Fibroblast of lung (primary cell): ENCODE measurements around the gene CARD19. TPM values are rescaled to one million over a fixed set of nuclear protein-coding genes. Genes with fewer than 3 reads are reported as not detected.

Source experiments
- DNase-seq, 2 donors: peaks; one replicate each; pipeline versions ENCODE4 v3.0.0 to v3.0.0-alpha.2; 2010; ENCODE audit warnings: low read depth in 2 of 2
- H2AFZ ChIP-seq: 2 replicates; pipeline ENCODE4 v1.5.1; 2012; ENCODE audit warnings: low read length, control low read depth, inconsistent platforms
- H3K27ac ChIP-seq: 2 replicates; pipeline ENCODE4 v1.5.1; 2011; ENCODE audit warnings: low read length, control low read depth; ENCODE audit not compliant: insufficient read depth
- H3K27me3 ChIP-seq: 2 replicates; pipeline ENCODE4 v1.5.1; 2011; ENCODE audit warnings: mild to moderate bottlenecking, low read length; ENCODE audit not compliant: control insufficient read depth, insufficient read depth
- H3K36me3 ChIP-seq: 2 replicates; pipeline ENCODE4 v1.5.1; 2011; ENCODE audit warnings: low read length; ENCODE audit not compliant: control insufficient read depth, insufficient read depth
- H3K4me1 ChIP-seq: 2 replicates; pipeline ENCODE4 v1.5.1; 2011; ENCODE audit warnings: low read length; ENCODE audit not compliant: control insufficient read depth, insufficient read depth; ENCODE audit errors: extremely low read depth
- H3K4me2 ChIP-seq: 2 replicates; pipeline ENCODE4 v1.5.1; 2011; ENCODE audit warnings: low read length, control low read depth; ENCODE audit not compliant: insufficient read depth; ENCODE audit errors: extremely low read depth
- H3K4me3 ChIP-seq, 4 experiments: fragments of 200-600 bp in 1 of 4; sonication (generic) in 1 of 4; replicated peaks in 1 of 4; 2 replicates each; pipeline ENCODE4 v1.5.1; 2011 to 2016; ENCODE audit warnings: low read length in 4 of 4, low read depth in 3 of 4, mild to moderate bottlenecking in 3 of 4, control low read depth in 2 of 4, inconsistent platforms in 1 of 4, mixed read lengths in 1 of 4; ENCODE audit not compliant: insufficient read depth in 1 of 4; ENCODE audit errors: control extremely low read depth in 1 of 4
- H3K79me2 ChIP-seq: 2 replicates; pipeline ENCODE4 v1.5.1; 2012; ENCODE audit warnings: mild to moderate bottlenecking, low read length, inconsistent platforms; ENCODE audit not compliant: control insufficient read depth, insufficient read depth
- H3K9ac ChIP-seq: 2 replicates; pipeline ENCODE4 v1.5.1; 2011; ENCODE audit warnings: mild to moderate bottlenecking, low read length, control low read depth; ENCODE audit not compliant: insufficient read depth
- H3K9me3 ChIP-seq: 2 replicates; pipeline ENCODE4 v1.5.1; 2012; ENCODE audit warnings: low read depth, low read length; ENCODE audit not compliant: control insufficient read depth, insufficient read depth
- H4K20me1 ChIP-seq: 2 replicates; pipeline ENCODE4 v1.5.1; 2011; ENCODE audit warnings: low read length; ENCODE audit not compliant: control insufficient read depth, insufficient read depth; ENCODE audit errors: extremely low read depth
- EZH2 ChIP-seq: IDR thresholded peaks from 2 replicates; pipeline ENCODE4 v1.5.1; 2012; ENCODE audit warnings: low read length, control low read depth, mild to moderate bottlenecking; ENCODE audit errors: missing control alignments
- polyA plus RNA-seq, 2 donors: library from polyadenylated mRNA; depleted of rRNA in 1 of 2; stranded (reverse) in 1 of 2; unstranded in 1 of 2; fragments of >200 nt; gene quantifications; 2 replicates each; pipeline ENCODE4 v1.2.1, GENCODE V29; 2011 to 2012; ENCODE audit warnings: missing spikeins in 1 of 2
- total RNA-seq: library from RNA; depleted of rRNA; stranded (reverse); fragments of >200 nt; gene quantifications from 2 replicates; pipeline ENCODE4 v1.2.1, GENCODE V29; 2014
- TF ChIP-seq, protein P1 (sequence below), 2 donors: IDR thresholded peaks in 1 of 2; conservative IDR thresholded peaks in 1 of 2; 1 replicate in 1 of 2; 2 replicates in 1 of 2; pipeline ENCODE4 v1.5.1; 2011 to 2012; ENCODE audit warnings: low read length in 2 of 2, control low read depth in 1 of 2, inconsistent platforms in 1 of 2, low read depth in 1 of 2, mild to moderate bottlenecking in 1 of 2

The CARD19 gene
- total and polyA plus RNA-seq, 2 donors (not counting 1 experiment from before 2014, with no cell fraction given) = 30.2 to 91.0 TPM

DNA sequence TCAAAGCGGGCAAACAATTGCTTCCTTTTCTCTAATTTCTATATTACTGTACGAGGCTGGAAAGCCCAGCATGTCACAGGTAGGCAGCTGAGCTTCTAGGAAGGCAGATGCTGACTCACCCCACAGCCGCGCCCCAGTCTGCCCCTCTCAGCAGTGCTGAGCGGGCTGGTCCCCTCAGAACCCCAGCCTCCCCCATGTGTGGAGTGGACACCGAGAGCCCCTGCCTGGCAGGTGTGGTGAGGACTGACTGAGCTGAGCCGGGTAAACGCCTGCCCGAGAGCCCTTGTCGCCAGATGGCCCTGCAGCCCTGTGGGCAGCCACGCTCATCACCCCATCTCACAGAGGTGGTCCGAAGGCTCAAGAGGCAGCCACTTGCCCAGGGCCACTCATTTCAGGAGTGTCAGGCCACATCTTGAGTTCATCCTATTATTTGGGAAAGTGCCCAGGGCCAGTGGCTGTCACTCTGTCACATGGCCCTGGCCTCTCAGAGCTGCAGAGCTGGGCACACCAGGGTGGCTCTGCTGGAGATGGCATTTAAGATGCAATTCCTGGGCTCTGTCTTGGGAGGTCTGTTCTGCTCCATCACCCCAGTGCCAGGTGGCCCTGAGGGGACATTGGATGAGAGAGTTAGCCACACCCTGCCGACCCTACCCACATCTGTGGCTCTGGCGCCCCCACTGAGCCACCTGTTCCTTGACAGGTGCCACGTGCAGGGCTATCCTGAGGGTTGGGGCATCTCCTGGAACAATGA lies 12.4 kb downstream of the CARD19 start:
- Histone ChIP-seq H3K27ac (no peak overlapping the region), H2AFZ (no peak overlapping the region), H3K9me3 (no peaks in the 10 kb centered on the region), H3K9ac (no peak overlapping the region), H3K36me3 (peaks cover 16% of the 10 kb centered on the region), H3K4me2 (no peak overlapping the region), H3K4me1 (no peaks in the 10 kb centered on the region), H3K79me2 (peaks cover 32% of the 10 kb centered on the region), H3K4me3 (no peak overlapping the region), H4K20me1 (no peaks in the 10 kb centered on the region), H3K27me3 (no peaks in the 10 kb centered on the region)
- TF ChIP-seq EZH2 = no peak
- TF ChIP-seq, protein P1, sequence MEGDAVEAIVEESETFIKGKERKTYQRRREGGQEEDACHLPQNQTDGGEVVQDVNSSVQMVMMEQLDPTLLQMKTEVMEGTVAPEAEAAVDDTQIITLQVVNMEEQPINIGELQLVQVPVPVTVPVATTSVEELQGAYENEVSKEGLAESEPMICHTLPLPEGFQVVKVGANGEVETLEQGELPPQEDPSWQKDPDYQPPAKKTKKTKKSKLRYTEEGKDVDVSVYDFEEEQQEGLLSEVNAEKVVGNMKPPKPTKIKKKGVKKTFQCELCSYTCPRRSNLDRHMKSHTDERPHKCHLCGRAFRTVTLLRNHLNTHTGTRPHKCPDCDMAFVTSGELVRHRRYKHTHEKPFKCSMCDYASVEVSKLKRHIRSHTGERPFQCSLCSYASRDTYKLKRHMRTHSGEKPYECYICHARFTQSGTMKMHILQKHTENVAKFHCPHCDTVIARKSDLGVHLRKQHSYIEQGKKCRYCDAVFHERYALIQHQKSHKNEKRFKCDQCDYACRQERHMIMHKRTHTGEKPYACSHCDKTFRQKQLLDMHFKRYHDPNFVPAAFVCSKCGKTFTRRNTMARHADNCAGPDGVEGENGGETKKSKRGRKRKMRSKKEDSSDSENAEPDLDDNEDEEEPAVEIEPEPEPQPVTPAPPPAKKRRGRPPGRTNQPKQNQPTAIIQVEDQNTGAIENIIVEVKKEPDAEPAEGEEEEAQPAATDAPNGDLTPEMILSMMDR (conservative IDR thresholded peaks at IDR 0.05 in 1 of 2, IDR thresholded peaks at IDR 0.05 in 1 of 2; ENCODE audit: low read depth in 1 of 2, low read length in 2 of 2) = no peak
- DNase-seq = no peak

DNA sequence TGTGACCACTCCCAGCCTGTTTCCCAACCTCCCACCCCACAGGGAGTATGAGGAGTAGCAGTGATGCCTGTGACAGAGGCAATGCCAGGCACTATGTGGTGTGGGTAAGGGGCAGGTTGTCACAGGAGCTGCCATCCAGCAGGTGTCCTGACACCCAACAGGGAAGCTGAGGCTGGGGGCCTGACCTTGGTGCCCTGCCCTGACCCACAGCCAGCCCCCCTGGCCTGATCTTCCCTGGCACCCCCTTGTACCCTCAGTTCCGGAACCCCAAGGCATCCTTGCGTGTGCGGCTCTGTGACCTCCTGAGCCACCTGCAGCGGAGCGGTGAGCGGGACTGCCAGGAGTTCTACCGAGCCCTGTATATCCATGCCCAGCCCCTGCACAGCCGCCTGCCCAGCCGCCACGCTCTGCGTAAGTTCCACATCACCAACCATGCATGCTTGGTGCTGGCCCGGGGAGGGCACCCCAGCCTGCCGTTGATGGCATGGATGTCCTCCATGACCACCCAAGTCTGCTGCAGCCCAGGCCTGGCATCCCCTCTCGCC lies 14.4 kb downstream of the CARD19 start:
- no peak for DNase-seq
- Histone ChIP-seq H3K36me3 (peaks cover 26% of the 10 kb centered on the region), H3K9me3 (no peaks in the 10 kb centered on the region), H3K27me3 (no peaks in the 10 kb centered on the region), H3K4me1 (no peaks in the 10 kb centered on the region), H3K4me3 (no peak overlapping the region), H3K4me2 (no peak overlapping the region), H4K20me1 (no peaks in the 10 kb centered on the region), H3K9ac (no peak overlapping the region), H3K79me2 (peaks cover 18% of the 10 kb centered on the region), H2AFZ (no peak overlapping the region), H3K27ac (no peak overlapping the region)
- no peak for TF ChIP-seq EZH2

DNA sequence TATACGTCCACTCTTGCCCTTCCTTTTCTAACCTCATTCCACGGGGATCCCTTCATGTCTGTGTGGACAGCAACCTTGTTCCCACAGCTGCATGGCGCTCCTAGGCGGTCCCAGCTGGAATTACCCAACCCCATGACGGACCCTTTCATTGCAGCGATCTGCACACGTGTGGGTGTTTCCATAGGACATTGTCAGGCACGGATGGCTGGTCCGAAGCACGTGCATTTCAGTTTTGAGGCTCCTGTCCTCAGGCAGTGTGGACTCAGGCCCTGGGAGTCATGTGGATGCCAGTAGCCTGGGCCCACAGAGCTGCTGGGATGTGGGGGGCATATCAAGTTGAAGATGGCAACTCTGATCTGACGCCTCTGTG lies 15.0 kb downstream of the CARD19 start:
- no peaks in the 10 kb centered on the region for H3K9me3 ChIP-seq
- no peak overlapping the region for H3K9ac ChIP-seq
- H3K4me2 ChIP-seq = no peak overlapping the region
- H3K27me3 ChIP-seq = no peaks in the 10 kb centered on the region
- H3K27ac ChIP-seq = no peak overlapping the region
- peaks cover 26% of the 10 kb centered on the region for H3K36me3 ChIP-seq
- no peak for TF ChIP-seq EZH2
- TF ChIP-seq, protein P1 (conservative IDR thresholded peaks at IDR 0.05 in 1 of 2, IDR thresholded peaks at IDR 0.05 in 1 of 2; ENCODE audit: low read depth in 1 of 2, low read length in 2 of 2) = no peak
- H3K79me2 ChIP-seq = peaks cover 14% of the 10 kb centered on the region
- no peaks in the 10 kb centered on the region for H3K4me1 ChIP-seq
- no peaks in the 10 kb centered on the region for H4K20me1 ChIP-seq
- H3K4me3 ChIP-seq = no peak overlapping the region
- H2AFZ ChIP-seq = no peak overlapping the region
- DNase-seq = no peak
